HCT116 (cell line): Measurements from ENCODE around the gene NF1. TPM values are rescaled to one million over a fixed set of nuclear protein-coding genes. Genes with fewer than 3 reads are reported as not detected.

Experiments
- ATAC-seq: fragments of 200-7000 bp; cut with Tn5 transposase; 2 replicates; pipeline ENCODE4 v1.9.1; 2020; ENCODE audit warnings: mild to moderate bottlenecking, moderate library complexity
- BruUV-seq: library from RNA; stranded (reverse); fragments of 400-500 nt; replicated peaks from 2 replicates; lab custom pipeline; 2021; lab: Mats Ljungman, UMichigan
- CTCF ChIA-PET: fragments of 300-600 bp; sonication (Branson Sonifier 250); formaldehyde crosslinking; loops from one replicate; lab custom pipeline; 2021; ENCODE audit warnings: antibody characterized with exemption; lab: Charles Lee
- POLR2A ChIA-PET: fragments of 300-600, 350-600 bp; sonication (Branson Sonifier 250); formaldehyde crosslinking; loops from one replicate; lab custom pipeline; 2021; ENCODE audit warnings: antibody characterized with exemption; lab: Charles Lee
- RAD21 ChIA-PET, 2 experiments: fragments of 300-600 bp; sonication (Branson Sonifier 250); formaldehyde crosslinking; loops; one replicate each; lab custom pipeline; 2023; ENCODE audit warnings: low total read pairs in 2 of 2; ENCODE audit not compliant: uncharacterized antibody in 2 of 2, unreplicated experiment in 2 of 2, low non-redundant PET in 1 of 2; lab: Charles Lee
- DNase-seq: peaks from one replicate; pipeline ENCODE4 v3.0.0-alpha.2; 2010; ENCODE audit warnings: low read depth, low spot score
- H2AFZ ChIP-seq: fragments of 200-600 bp; shearing (Covaris generic), sonication (generic); 2 replicates; pipeline ENCODE4 v1.6.1; 2017; ENCODE audit warnings: low read depth, mixed run types, mixed read lengths, antibody characterized with exemption, low read length; ENCODE audit not compliant: poor library complexity, severe bottlenecking
- H3K27ac ChIP-seq: 2 replicates; pipeline ENCODE4 v1.5.1; 2012; ENCODE audit warnings: low read depth, low read length
- H3K27me3 ChIP-seq: fragments of 200-600 bp; sonication (generic); 2 replicates; pipeline ENCODE4 v1.6.1; 2016; ENCODE audit warnings: mixed run types, low read length, mixed read lengths; ENCODE audit not compliant: insufficient read depth
- H3K36me3 ChIP-seq, 2 experiments: fragments of 200-500 bp in 1 of 2; fragments of 200-600 bp in 1 of 2; sonication (Bioruptor generic) in 1 of 2; sonication (generic) in 1 of 2; 2 replicates each; pipeline versions ENCODE4 v1.5.1 to v1.6.1; 2014 to 2016; ENCODE audit warnings: low read length in 2 of 2, inconsistent platforms in 1 of 2, mixed read lengths in 1 of 2, mixed run types in 1 of 2; ENCODE audit not compliant: insufficient read depth in 2 of 2, control insufficient read depth in 1 of 2
- H3K4me1 ChIP-seq, 2 experiments: fragments of 200-600 bp in 1 of 2; sonication (generic) in 1 of 2; 2 replicates each; pipeline versions ENCODE4 v1.5.1 to v1.6.1; 2012 to 2017; ENCODE audit warnings: low read length in 2 of 2, inconsistent platforms in 1 of 2, mild to moderate bottlenecking in 1 of 2, mixed read lengths in 1 of 2, mixed run types in 1 of 2, moderate library complexity in 1 of 2; ENCODE audit not compliant: insufficient read depth in 2 of 2, control insufficient read depth in 1 of 2
- H3K4me2 ChIP-seq: fragments of 200-600 bp; sonication (generic); 2 replicates; pipeline ENCODE4 v1.6.1; 2017; ENCODE audit warnings: mixed run types, low read length, mixed read lengths
- H3K4me3 ChIP-seq, 2 experiments: fragments of 200-600 bp in 1 of 2; sonication (generic) in 1 of 2; replicated peaks in 1 of 2; 2 replicates each; pipeline ENCODE4 v1.5.1; 2011 to 2016; ENCODE audit warnings: low read length in 2 of 2, control low read depth in 1 of 2, low read depth in 1 of 2, mild to moderate bottlenecking in 1 of 2, mixed read lengths in 1 of 2, mixed run types in 1 of 2
- H3K79me2 ChIP-seq: fragments of 200-600 bp; sonication (generic); 2 replicates; pipeline ENCODE4 v1.6.1; 2017; ENCODE audit warnings: mild to moderate bottlenecking, mixed run types, low read length, moderate library complexity, mixed read lengths; ENCODE audit not compliant: insufficient read depth
- H3K9ac ChIP-seq: fragments of 200-600 bp; sonication (generic); 2 replicates; pipeline ENCODE4 v1.6.1; 2016; ENCODE audit warnings: low read length, mixed read lengths
- H3K9me2 ChIP-seq: fragments of 200-600 bp; sonication (generic), shearing (Covaris generic); 2 replicates; pipeline ENCODE4 v1.6.1; 2017; ENCODE audit warnings: mixed run types, mild to moderate bottlenecking, moderate library complexity; ENCODE audit not compliant: insufficient read depth
- H3K9me3 ChIP-seq, 2 experiments: fragments of 200-500 bp in 1 of 2; fragments of 200-600 bp in 1 of 2; sonication (Bioruptor generic) in 1 of 2; sonication (generic) in 1 of 2; 2 replicates each; pipeline ENCODE4 v1.6.1; 2014 to 2017; ENCODE audit warnings: low read length in 2 of 2, mixed read lengths in 2 of 2, inconsistent platforms in 1 of 2, low read depth in 1 of 2, mild to moderate bottlenecking in 1 of 2, mixed run types in 1 of 2, moderate library complexity in 1 of 2; ENCODE audit not compliant: control insufficient read depth in 1 of 2, insufficient read depth in 1 of 2
- H4K20me1 ChIP-seq: fragments of 200-600 bp; sonication (generic), shearing (Covaris generic); 2 replicates; pipeline ENCODE4 v1.6.1; 2017; ENCODE audit warnings: mixed run types, mild to moderate bottlenecking, moderate library complexity; ENCODE audit not compliant: insufficient read depth
- CBX3 ChIP-seq: IDR thresholded peaks from 2 replicates; pipeline ENCODE4 v1.6.1; 2012; ENCODE audit warnings: low read depth
- CEBPB ChIP-seq: IDR thresholded peaks from 2 replicates; pipeline ENCODE4 v1.6.1; 2012; ENCODE audit warnings: low read depth
- EGR1 ChIP-seq: IDR thresholded peaks from 2 replicates; pipeline ENCODE4 v1.6.1; 2012; ENCODE audit warnings: low read depth
- EZH2 ChIP-seq: fragments of 200-600 bp; sonication (generic); IDR thresholded peaks from 2 replicates; pipeline ENCODE4 v1.6.1; 2017; ENCODE audit warnings: antibody characterized with exemption, mixed run types
- EZH2phosphoT487 ChIP-seq: fragments of 200-600 bp; IDR thresholded peaks from 2 replicates; pipeline ENCODE4 v1.6.1; 2018; ENCODE audit warnings: antibody characterized with exemption, borderline replicate concordance
- RAD21 ChIP-seq: IDR thresholded peaks from 2 replicates; pipeline ENCODE4 v1.6.1; 2012; ENCODE audit warnings: low read depth, mild to moderate bottlenecking
- REST ChIP-seq: IDR thresholded peaks from 2 replicates; pipeline ENCODE4 v1.6.1; 2012; ENCODE audit warnings: low read depth
- SIN3A ChIP-seq: IDR thresholded peaks from 2 replicates; pipeline ENCODE4 v1.6.1; 2012; ENCODE audit warnings: low read depth
- TCF7L2 ChIP-seq: IDR thresholded peaks from 2 replicates; pipeline ENCODE4 v1.7.0; 2011; ENCODE audit warnings: borderline replicate concordance, inconsistent platforms; ENCODE audit not compliant: insufficient read depth, insufficient read length; ENCODE audit errors: extremely low read depth
- ZFX ChIP-seq: fragments of 450-650 bp; IDR thresholded peaks from 2 replicates; pipeline ENCODE4 v1.6.1; 2017
- ZNF274 ChIP-seq: fragments of 200-500 bp; sonication (Bioruptor generic); IDR thresholded peaks from 2 replicates; pipeline ENCODE4 v1.6.1; 2014; ENCODE audit warnings: mild to moderate bottlenecking, low read depth, low read length, inconsistent platforms
- intact Hi-C: fragments of 100-400 bp; cut with micrococcal nuclease; formaldehyde crosslinking; loops from 2 replicates; pipeline ENCODE4 v1.10.0; 2022
- total RNA-seq: library from RNA; stranded (reverse); gene quantifications from one replicate; pipeline ENCODE4 v1.2.1, GENCODE V29; 2021; ENCODE audit not compliant: unreplicated experiment
- TF ChIP-seq, protein P1 (sequence below): IDR thresholded peaks from 2 replicates; pipeline ENCODE4 v1.6.1; 2012
- TF ChIP-seq, protein P2 (sequence below): IDR thresholded peaks from 2 replicates; pipeline ENCODE4 v1.6.1; 2011; ENCODE audit warnings: mild to moderate bottlenecking, low read length, moderate library complexity; ENCODE audit not compliant: insufficient replicate concordance; ENCODE audit errors: extremely low read depth

The NF1 gene
- total RNA-seq, 1 experiment from 2014 or later, result 20.8 TPM

GRCh38 chr17:31130286-31131224 lies 35.8 kb downstream of the NF1 start:
- no peak for DNase-seq
- no peak overlapping the region for H2AFZ ChIP-seq
- peaks cover 92% of the 10 kb centered on the region for H3K79me2 ChIP-seq
- TF ChIP-seq CBX3 (no peak), SIN3A (no peak), RAD21 (no peak), CEBPB (no peak), EGR1 (no peak)
- TF ChIP-seq, protein P1, sequence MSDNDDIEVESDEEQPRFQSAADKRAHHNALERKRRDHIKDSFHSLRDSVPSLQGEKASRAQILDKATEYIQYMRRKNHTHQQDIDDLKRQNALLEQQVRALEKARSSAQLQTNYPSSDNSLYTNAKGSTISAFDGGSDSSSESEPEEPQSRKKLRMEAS, result no peak
- no peaks in the 10 kb centered on the region for H3K4me1 ChIP-seq
- ChIA-PET RAD21 (no interaction called here), POLR2A (no interaction called here), CTCF (no interaction called here)
- H3K27ac ChIP-seq, result no peak overlapping the region
- no peak overlapping the region for H3K4me2 ChIP-seq
- BruUV-seq, result no TSS peak
- ATAC-seq, result no peak
- H3K9ac ChIP-seq, result no peak overlapping the region
- no peaks in the 10 kb centered on the region for H3K9me2 ChIP-seq
- intact Hi-C loops, result no loop called here
- no peaks in the 10 kb centered on the region for H3K9me3 ChIP-seq
- H3K36me3 ChIP-seq, result no peaks in the 10 kb centered on the region
- H3K4me3 ChIP-seq, result no peak overlapping the region
- no peaks in the 10 kb centered on the region for H3K27me3 ChIP-seq
- no peaks in the 10 kb centered on the region; the same call in 1 of the 2 replicates for H4K20me1 ChIP-seq

GRCh38 chr17:31131299-31131698 lies 36.5 kb downstream of the NF1 start:
- ATAC-seq, result no peak
- TF ChIP-seq ZFX (no peak), REST (no peak), TCF7L2 (no peak), EZH2phosphoT487 (no peak), CEBPB (no peak), EZH2 (no peak), EGR1 (no peak), ZNF274 (no peak)
- TF ChIP-seq, protein P1, result no peak
- TF ChIP-seq, protein P2, sequence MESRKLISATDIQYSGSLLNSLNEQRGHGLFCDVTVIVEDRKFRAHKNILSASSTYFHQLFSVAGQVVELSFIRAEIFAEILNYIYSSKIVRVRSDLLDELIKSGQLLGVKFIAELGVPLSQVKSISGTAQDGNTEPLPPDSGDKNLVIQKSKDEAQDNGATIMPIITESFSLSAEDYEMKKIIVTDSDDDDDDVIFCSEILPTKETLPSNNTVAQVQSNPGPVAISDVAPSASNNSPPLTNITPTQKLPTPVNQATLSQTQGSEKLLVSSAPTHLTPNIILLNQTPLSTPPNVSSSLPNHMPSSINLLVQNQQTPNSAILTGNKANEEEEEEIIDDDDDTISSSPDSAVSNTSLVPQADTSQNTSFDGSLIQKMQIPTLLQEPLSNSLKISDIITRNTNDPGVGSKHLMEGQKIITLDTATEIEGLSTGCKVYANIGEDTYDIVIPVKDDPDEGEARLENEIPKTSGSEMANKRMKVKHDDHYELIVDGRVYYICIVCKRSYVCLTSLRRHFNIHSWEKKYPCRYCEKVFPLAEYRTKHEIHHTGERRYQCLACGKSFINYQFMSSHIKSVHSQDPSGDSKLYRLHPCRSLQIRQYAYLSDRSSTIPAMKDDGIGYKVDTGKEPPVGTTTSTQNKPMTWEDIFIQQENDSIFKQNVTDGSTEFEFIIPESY, result no peak

More at GRCh38 chr17:31131299-31131698, 36.5 kb downstream of the NF1 start:
- peaks cover 88% of the 10 kb centered on the region for H3K79me2 ChIP-seq
- H2AFZ ChIP-seq, result no peak overlapping the region
- no peaks in the 10 kb centered on the region for H3K9me3 ChIP-seq
- H4K20me1 ChIP-seq, result no peaks in the 10 kb centered on the region; the same call in 1 of the 2 replicates
- no peaks in the 10 kb centered on the region for H3K9me2 ChIP-seq
- H3K9ac ChIP-seq, result no peak overlapping the region
- H3K27me3 ChIP-seq, result no peaks in the 10 kb centered on the region
- POLR2A ChIA-PET, result no interaction called here
- DNase-seq, result no peak
- BruUV-seq, result no TSS peak
- RAD21 ChIA-PET, result no interaction called here
- CTCF ChIA-PET, result no interaction called here
- no peak overlapping the region for H3K4me3 ChIP-seq
- H3K4me1 ChIP-seq, result no peaks in the 10 kb centered on the region
- no peak overlapping the region for H3K27ac ChIP-seq
- intact Hi-C loops, result no loop called here
- H3K4me2 ChIP-seq, result no peak overlapping the region
- no peaks in the 10 kb centered on the region for H3K36me3 ChIP-seq
